Vagina (tissue), 2 donors: ENCODE data around the gene TECR. TPM values are rescaled to one million over a fixed set of nuclear protein-coding genes. Genes with fewer than 3 reads are reported as not detected.
"Not testable (repeated sequence)": the region's sequence is repeated elsewhere in the genome, so short reads cannot be mapped to it uniquely, and the experiment has no call there.

Source experiments
- DNase-seq, 2 donors: peaks; one replicate each; pipeline ENCODE4 v3.0.0-alpha.2; 2017; ENCODE audit errors: extremely low spot score in 2 of 2
- H3K27ac ChIP-seq: fragments of 200-600 bp; sonication (generic); one replicate; pipeline ENCODE4 v1.5.1; 2019
- H3K27me3 ChIP-seq: fragments of 200-600 bp; sonication (generic); one replicate; pipeline ENCODE4 v1.5.1; 2019
- H3K36me3 ChIP-seq, 2 donors: fragments of 200-600 bp; sonication (generic); one replicate each; pipeline ENCODE4 v1.5.1; 2017 to 2019
- H3K4me1 ChIP-seq: fragments of 200-600 bp; sonication (generic); one replicate; pipeline ENCODE4 v1.5.1; 2019
- H3K4me3 ChIP-seq, 2 donors: fragments of 200-600 bp; sonication (generic); 1 replicate in 1 of 2; 2 replicates in 1 of 2; pipeline ENCODE4 v1.5.1; 2016 to 2019
- H3K9me3 ChIP-seq: fragments of 200-600 bp; sonication (generic); one replicate; pipeline ENCODE4 v1.5.1; 2019
- CTCF ChIP-seq, 3 experiments: fragments of 450-650 bp in 2 of 3; fragments of 200-600 bp in 1 of 3; sonication (generic) in 1 of 3; IDR thresholded peaks; one replicate each; pipeline ENCODE4 v1.5.1; 2017 to 2019; ENCODE audit warnings: antibody characterized with exemption in 3 of 3, mild to moderate bottlenecking in 2 of 3, moderate library complexity in 2 of 3
- POLR2A ChIP-seq, 2 donors: fragments of 450-650 bp; IDR thresholded peaks; one replicate each; pipeline ENCODE4 v1.6.1; 2017; ENCODE audit warnings: antibody characterized with exemption in 2 of 2, mild to moderate bottlenecking in 2 of 2, moderate library complexity in 2 of 2
- POLR2AphosphoS5 ChIP-seq, 2 donors: sonication (generic); formaldehyde crosslinking; IDR thresholded peaks; one replicate each; pipeline ENCODE4 v1.9.0; 2017; ENCODE audit warnings: antibody characterized with exemption in 2 of 2, mild to moderate bottlenecking in 2 of 2, low read depth in 1 of 2; ENCODE audit not compliant: insufficient read depth in 1 of 2
- intact Hi-C: fragments of 100-400 bp; cut with DNase I; formaldehyde crosslinking; loops from one replicate; pipeline ENCODE4 v1.15.1; 2023
- microRNA counts, 2 donors: library from miRNA; unstranded; fragments of <30 nt; microRNA quantifications; one replicate each; lab custom pipeline; 2016 to 2017
- microRNA-seq: library from miRNA; unstranded; fragments of <30 nt; microRNA quantifications from one replicate; pipeline ENCODE4, GENCODE V29; 2017; ENCODE audit warnings: borderline number of aligned reads, borderline replicate concordance
- small RNA-seq: library from RNA; depleted of rRNA; stranded (forward); fragments of <200 nt; gene quantifications from one replicate; pipeline ENCODE3, GENCODE V24; 2016
- total RNA-seq: library from RNA; depleted of rRNA; stranded (reverse); fragments of >200 nt; gene quantifications from one replicate; pipeline ENCODE4 v1.2.3, GENCODE V29; 2016

Gene TECR
- total RNA-seq, 1 donor from 2014 or later: 110 TPM

DNA sequence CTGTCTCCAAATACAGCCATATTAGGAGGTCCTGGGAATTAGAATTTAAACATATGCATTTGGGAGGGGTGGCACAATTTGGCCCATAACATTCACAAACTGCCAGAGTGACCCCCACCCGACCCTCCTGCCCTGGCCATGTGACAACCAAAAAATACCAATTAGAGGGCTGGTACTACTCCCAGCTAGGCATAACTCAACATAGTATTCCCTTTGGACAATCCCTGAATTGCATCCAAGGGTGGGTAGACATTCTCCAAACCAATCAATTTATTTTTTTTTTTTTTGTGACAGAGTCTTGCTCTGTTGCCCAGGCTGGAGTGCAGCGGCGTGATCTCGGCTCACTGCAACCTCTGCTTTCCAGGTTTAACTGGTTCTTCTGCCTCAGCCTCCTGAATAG is 83.3 kb downstream of the TECR start:
- Histone ChIP-seq H3K9me3 (no peaks in the 10 kb centered on the region), H3K27me3 (no peaks in the 10 kb centered on the region), H3K36me3 (no peaks in the 10 kb centered on the region), H3K4me3 (no peak overlapping the region), H3K27ac (no peak overlapping the region), H3K4me1 (no peaks in the 10 kb centered on the region)
- no peak for DNase-seq
- intact Hi-C loops: no loop called here
- no peak for TF ChIP-seq POLR2A (IDR thresholded peaks at IDR 0.05)
- no peak for TF ChIP-seq POLR2AphosphoS5 (IDR thresholded peaks at IDR 0.05; ENCODE audit: insufficient read depth in 1 of 2, low read depth in 1 of 2)
- no peak for TF ChIP-seq CTCF (IDR thresholded peaks at IDR 0.05)

DNA sequence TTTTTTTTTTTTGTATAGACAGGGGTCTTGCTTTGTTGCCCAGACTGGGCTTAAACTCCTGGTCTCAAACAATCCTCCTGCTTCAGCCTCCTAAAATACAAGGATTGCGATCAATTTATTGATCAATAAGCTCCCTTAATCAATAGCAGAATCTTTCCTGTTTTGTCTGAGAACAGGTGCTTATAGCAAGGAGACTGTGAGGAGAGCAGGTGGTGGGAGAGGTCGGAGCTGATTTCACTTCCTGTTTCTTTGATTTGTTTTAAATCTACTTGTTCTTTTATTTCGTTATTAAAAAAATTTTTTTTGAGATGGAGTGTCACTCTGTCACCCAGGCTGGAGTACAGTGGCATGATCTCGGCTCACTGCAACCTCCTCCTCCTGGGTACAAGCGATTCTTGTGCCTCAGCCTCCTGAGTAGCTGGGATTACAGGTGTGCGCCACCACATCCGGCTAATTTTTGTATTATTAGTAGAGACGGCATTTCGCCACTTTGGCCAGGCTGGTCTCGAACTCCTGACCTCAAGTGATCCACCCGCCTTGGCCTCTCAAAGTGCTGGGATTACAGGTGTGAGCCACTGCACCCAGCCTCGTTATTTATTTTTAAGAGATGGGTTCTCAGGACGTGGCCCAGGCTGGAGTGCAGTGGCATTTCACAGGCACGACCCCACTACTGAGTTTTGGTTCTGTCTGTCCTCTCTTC is 84.2 kb downstream of the TECR start:
- intact Hi-C loops, H3K4me3 ChIP-seq, H3K27me3 ChIP-seq, H3K9me3 ChIP-seq, H3K36me3 ChIP-seq, H3K4me1 ChIP-seq, DNase-seq, H3K27ac ChIP-seq: not testable (repeated sequence)

DNA sequence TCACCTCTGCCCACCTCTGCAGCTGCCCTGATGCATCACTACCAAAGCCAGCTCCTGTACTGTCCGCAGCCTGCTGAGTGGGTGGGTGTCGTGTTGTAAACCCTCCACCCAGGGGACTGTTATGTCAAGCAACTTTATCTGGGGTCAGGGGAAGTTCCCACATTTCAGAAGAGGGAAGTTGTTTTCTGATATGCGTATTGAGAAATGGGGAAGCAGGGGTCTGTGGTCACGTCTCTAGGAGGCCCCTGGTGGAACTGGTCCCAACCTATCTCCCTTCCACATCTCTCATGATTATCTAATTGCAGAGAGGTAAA is 84.7 kb downstream of the TECR start:
- Histone ChIP-seq H3K27ac (no peak overlapping the region), H3K9me3 (no peaks in the 10 kb centered on the region), H3K4me1 (no peaks in the 10 kb centered on the region), H3K36me3 (no peaks in the 10 kb centered on the region), H3K4me3 (no peak overlapping the region), H3K27me3 (no peaks in the 10 kb centered on the region)
- intact Hi-C loops: no loop called here
- DNase-seq: no peak
- TF ChIP-seq POLR2AphosphoS5 (IDR thresholded peaks at IDR 0.05; ENCODE audit: insufficient read depth in 1 of 2, low read depth in 1 of 2) (no peak), POLR2A (IDR thresholded peaks at IDR 0.05) (no peak), CTCF (IDR thresholded peaks at IDR 0.05) (no peak)

MicroRNA genes within 50 kb of the gene (microRNA counts, 767-probe panel; counts per million panel counts)
- 238 to 261 counts per million in 2 donors for microRNA hsa-miR-639 (lab: Ali Mortazavi, UCI)

Small RNA genes lying within 50 kb of the gene (microRNA-seq; reads per million reads assigned to microRNA genes)
- not detected for gene MIR639

Small RNA genes lying within 50 kb of the gene (small RNA-seq; reads per million reads assigned to genes)
- gene RN7SL842P (not detected), gene SNRPGP15 (not detected)

Other genes starting within 250 kb of the TECR start
- gene ADGRE5, start 148.2 kb upstream of the TECR start, total RNA-seq: 43.5 TPM
- gene DDX39A, start 110.3 kb upstream of the TECR start, total RNA-seq: 81.8 TPM
- 72.7 TPM for gene PKN1, start 96.3 kb upstream of the TECR start, total RNA-seq
- not detected for gene PTGER1, start 54.2 kb upstream of the TECR start, total RNA-seq
- gene GIPC1, start 33.5 kb upstream of the TECR start, total RNA-seq: 81.0 TPM
- gene DNAJB1, start 11.2 kb upstream of the TECR start, total RNA-seq: 164 TPM
- gene NDUFB7, start 42.5 kb downstream of the TECR start, total RNA-seq: 375 TPM
- not detected for gene CLEC17A, start 53.5 kb downstream of the TECR start, total RNA-seq
- not detected for gene ADGRE3, start 145.2 kb downstream of the TECR start, total RNA-seq
- gene ZNF333, start 160.5 kb downstream of the TECR start, total RNA-seq: 19.9 TPM
- gene ADGRE2, start 249.0 kb downstream of the TECR start, total RNA-seq: 4.9 TPM